Kidney glomerular epithelial cell (primary cell): ENCODE results near the gene MYO6.

ENCODE experiments used
- DNase-seq: peaks from one replicate; lab custom pipeline; 2025; lab: John Stamatoyannopoulos, UW

Gene MYO6

DNA sequence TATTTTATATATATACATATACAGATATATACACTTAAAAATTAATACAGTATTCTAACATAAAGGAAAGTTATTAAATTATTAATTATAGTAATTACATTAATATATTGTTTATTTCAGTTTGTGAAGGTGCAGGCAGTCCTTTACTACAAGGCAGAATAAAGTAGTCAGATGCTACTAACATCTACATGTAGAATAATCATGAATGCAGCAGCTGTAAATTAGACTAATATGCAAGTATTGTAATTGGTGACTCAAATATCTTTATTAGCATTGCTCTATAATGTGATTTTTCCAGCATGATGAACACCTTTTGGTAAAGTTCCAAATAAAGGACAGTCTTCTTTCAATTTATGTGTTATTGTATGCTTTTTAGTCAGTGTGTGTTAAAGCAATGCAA is 17.3 kb downstream of the MYO6 start:
- no peak for DNase-seq

DNA sequence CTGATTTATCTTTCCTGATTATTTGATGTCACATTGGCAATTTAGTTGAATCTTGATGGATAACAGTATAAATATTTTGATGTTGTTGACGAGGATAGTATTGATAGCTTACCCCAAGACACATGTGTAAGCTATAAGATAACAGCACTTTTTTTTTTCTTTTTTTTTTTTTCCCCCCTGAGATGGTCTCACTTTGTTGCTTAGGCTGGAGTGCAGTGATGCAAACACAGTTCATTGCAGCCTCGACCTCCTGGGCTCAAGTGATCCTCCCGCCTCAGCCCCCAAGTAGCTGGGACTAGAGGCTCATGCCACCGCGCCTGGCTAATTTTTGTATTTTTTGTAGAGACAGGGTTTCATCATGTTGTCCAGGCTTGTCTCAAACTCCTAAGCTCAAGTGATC is 21.8 kb downstream of the MYO6 start:
- no peak for DNase-seq

DNA sequence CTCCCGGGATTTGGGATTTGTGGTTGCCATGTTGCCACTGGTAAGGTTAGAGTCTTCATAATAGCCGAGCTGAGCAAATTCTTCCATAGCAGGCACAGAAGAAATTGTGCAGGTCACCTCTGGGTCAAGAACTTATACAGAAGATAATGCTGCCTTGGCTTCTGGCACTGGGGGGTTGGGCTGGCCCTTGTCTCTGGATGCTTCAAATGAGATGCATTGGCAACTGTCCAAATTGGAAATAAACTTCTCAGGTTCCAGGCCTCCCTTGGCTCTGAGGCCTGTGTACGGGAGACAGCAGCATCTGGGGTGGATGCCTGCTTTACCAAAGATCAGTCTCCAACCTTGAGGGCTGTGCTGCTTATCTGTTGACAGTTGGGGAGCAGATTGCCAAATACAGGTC is 26.2 kb downstream of the MYO6 start:
- no peak for DNase-seq

DNA sequence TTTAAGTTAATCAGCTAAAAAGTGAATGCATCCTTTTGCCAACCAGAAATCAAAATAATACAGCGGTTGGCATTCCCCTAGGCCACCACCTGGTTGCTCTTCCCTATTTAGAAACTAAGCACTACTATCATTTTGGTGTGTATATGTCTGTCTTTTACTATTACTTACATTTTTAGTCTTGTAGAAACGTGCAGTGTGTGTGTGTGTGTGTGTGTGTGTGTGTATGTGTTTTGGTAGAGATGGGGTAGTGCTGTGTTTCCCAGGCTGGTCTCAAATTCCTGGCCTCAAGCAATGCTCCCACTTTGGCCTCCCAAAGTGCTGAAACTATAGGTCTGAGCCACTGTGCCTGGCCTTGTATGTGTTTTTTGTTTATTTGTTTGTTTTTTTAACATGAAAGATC is 27.4 kb downstream of the MYO6 start:
- DNase-seq, result no peak

DNA sequence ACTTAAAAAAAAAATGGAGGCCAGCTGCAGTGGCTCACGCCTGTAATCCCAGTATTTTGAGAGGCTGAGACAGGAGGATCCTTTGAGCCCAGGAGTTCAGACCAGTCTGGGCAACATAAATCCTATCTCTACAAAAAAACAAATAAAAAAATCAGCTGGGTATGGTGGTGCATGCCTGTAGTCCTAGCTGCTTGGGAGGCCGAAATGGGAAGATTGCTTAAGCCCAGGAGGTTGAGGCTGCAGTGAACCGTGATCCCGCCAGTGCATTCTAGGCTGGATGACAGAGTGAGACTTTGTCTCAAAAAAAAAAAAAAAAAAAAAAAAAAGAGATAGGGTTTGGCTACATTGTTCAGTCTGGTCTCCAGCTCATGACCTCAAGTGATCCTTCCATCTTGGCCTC is 29.7 kb downstream of the MYO6 start:
- DNase-seq, result no peak

- DNase-seq, result no peak
These were observed 37.1 kb downstream of the MYO6 start for GRCh38 chr6:75786152-75786551.

DNA sequence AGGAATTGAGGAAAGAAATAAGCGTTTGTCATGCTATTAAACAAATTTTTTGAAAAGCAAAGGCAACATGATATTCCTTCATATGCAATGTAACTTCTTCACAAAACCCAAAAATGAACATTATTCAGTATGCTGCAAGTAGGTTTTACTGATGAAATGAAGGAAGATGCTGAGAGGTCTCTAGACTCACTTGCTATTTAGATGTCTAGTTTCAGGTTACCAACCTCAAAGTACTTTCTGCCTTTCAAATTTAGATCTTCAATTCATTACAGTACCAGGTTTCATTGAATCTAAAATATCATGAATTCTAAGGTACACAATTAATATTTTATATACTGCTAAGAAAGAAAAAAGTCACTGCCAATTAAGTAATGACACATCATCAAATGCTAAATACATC is 39.9 kb downstream of the MYO6 start:
- no peak for DNase-seq

- no peak for DNase-seq
These were observed 42.8 kb downstream of the MYO6 start for GRCh38 chr6:75791881-75792280.

GRCh38 chr6:75794351-75794846 is 45.4 kb downstream of the MYO6 start:
- DNase-seq, result no peak

GRCh38 chr6:75794954-75795739 is 46.1 kb downstream of the MYO6 start:
- no peak for DNase-seq

GRCh38 chr6:75796723-75797122 is 47.7 kb downstream of the MYO6 start:
- no peak for DNase-seq

DNA sequence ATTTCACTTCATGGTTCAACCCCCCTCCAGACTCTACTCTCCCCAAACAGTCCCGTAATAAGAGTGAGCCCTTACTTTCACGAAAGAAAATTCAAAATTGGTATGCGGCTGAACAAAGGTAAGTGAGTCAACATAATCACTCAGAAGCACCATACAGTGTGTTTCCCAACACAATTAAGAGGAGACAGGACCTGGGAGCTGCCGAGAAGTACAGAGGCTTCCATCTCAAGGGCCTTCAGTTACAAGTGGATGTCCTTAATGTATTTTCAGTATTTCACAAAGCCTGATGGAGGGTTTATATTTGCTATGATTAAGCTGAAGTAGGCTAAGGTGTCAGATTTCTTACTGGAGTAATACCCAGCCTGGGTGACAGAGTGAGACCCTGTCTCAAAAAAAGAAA is 51.1 kb downstream of the MYO6 start:
- no peak for DNase-seq

DNA sequence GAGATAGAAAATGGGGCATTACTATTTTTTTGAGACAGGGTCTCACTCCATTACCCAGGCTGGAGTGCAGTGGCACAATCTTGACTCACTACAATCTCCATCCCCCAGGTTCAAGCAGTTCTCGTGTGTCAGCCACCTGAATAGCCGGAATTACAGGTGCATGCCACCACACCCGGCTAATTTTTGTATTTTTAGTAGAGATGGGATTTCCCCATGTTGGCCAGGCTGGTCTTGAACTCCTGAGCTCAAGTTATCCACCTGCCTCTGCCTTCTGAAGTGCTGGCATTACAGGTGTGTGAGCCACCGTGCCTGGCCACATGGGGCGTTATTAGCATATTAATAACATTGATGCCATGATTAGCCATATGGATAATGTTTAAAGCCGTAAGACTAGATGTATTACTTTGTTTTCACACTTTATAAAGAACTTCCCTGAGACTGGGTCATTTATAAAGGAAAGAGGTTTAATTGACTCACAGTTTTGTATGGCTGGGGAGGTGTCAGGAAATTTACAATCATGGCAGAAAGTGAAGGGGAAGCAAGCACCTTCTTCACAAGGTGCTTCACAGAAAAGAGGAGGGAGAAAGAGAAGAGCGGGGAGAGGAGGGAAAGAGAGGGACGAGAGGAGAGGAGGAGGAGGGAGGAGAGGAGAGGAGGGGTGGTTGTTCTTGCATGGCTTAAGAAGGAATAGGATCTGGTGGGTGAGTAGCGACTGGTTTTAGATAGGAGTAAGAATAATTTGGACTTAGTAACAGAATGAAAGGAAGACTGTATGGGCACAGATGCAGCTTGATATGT is 51.9 kb downstream of the MYO6 start:
- no peak for DNase-seq

DNA sequence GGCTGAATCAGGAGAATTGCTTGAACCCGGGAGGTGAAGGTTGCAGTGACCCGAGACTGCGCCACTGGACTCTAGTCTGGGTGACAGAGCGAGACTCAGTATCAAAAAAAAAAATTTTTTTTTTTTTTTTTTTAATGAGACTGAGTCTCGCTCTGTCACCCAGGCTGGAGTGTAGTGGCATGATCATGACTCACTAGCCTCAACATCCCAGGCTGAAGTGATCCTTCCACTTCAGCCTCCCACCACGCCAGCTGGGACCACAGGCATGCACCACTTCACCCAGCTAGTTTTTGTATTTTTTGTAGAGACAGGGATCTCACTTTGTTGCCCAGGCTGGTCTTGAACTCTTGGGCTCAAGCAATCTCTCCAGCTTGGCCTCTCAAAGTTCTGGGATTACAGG is 53.3 kb downstream of the MYO6 start:
- DNase-seq, result no peak

- DNase-seq, result no peak
These were observed 59.5 kb downstream of the MYO6 start for GRCh38 chr6:75808507-75808906.

DNA sequence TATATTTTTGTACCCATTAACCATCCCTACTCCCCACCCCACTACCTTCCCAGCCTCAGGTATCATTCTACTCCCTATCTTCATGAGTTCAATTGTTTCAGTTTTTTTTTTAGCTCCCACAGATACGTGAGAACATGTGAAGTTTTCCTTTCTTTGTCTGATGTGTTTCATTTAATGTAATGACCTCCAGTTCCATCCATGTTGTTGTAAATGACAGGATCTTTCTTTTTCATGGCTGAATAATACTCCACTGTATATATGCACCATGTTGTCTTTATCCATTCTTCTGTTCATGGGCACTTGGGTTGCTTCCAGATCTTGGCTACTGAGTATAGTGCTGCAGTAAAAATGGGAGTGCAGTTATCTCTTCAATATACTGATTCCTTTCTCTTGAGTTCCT is 63.5 kb downstream of the MYO6 start:
- DNase-seq, result no peak

GRCh38 chr6:75813476-75814250 is 64.6 kb downstream of the MYO6 start:
- DNase-seq, result no peak

- no peak for DNase-seq
These were observed 66.7 kb downstream of the MYO6 start for GRCh38 chr6:75815756-75816155.

- no peak for DNase-seq
These were observed 69.2 kb downstream of the MYO6 start for GRCh38 chr6:75818098-75818855.

- no peak for DNase-seq
These were observed 70.9 kb downstream of the MYO6 start for GRCh38 chr6:75819776-75820487.

DNA sequence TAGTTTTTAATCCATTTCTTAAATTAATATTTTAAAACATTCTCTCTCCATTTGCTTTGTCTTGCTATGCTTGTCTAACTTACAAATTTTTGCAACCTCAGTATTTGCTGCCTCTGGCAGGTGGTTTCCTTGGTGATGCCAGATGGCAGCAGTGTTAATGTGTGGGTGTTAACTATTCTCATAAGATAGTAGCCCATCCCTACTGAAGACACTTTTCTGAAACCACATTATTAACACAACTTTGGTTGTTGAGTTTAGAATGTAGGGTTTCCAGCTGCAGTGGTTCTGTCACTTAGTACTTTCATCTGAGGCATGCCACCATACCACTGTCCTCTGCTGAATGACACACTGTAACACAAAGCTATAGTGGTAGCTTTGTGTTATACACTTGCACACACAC is 75.1 kb downstream of the MYO6 start:
- DNase-seq, result no peak
